ENCODE data around the gene ZNF618.

DNA sequence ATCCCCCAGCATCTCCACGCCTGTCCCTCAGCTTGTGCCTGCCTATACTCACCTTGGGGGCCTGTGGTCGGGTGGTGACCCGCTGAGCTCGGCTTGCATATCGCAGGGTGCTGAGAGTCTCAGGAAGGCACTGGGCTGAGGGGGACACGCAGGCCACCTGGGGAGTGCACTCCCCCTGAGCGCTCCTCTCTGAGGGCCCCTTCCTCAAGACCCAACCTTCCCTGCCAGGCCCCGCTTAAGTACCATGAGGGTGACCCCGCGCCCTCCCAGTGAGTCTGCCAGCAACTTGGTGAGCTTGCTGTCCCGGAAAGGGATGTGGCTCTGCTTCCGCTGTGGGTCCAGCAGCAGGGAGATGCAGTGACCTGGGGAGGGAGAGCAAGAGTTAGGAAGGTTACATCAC is 218.9 kb downstream of the ZNF618 start:
- TF ChIP-seq, protein P1, sequence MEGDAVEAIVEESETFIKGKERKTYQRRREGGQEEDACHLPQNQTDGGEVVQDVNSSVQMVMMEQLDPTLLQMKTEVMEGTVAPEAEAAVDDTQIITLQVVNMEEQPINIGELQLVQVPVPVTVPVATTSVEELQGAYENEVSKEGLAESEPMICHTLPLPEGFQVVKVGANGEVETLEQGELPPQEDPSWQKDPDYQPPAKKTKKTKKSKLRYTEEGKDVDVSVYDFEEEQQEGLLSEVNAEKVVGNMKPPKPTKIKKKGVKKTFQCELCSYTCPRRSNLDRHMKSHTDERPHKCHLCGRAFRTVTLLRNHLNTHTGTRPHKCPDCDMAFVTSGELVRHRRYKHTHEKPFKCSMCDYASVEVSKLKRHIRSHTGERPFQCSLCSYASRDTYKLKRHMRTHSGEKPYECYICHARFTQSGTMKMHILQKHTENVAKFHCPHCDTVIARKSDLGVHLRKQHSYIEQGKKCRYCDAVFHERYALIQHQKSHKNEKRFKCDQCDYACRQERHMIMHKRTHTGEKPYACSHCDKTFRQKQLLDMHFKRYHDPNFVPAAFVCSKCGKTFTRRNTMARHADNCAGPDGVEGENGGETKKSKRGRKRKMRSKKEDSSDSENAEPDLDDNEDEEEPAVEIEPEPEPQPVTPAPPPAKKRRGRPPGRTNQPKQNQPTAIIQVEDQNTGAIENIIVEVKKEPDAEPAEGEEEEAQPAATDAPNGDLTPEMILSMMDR (IDR thresholded peaks at IDR 0.05): no peak
- TF ChIP-seq POLR2AphosphoS5 (IDR thresholded peaks at IDR 0.05) (no peak), POLR2A (IDR thresholded peaks at IDR 0.05) (no peak)
